ENCODE measurements around the gene TCF7L2.

Gene TCF7L2

GRCh38 chr10:113049881-113050280 lies 99.8 kb downstream of the TCF7L2 start:
- DNase-seq (ENCODE audit: extremely low read depth, low read depth), result no peak
- no peak overlapping the region for H3K4me3 ChIP-seq (replicated peaks; ENCODE audit: low read depth, low read length)
- no peak for TF ChIP-seq CTCF (IDR thresholded peaks at IDR 0.05; ENCODE audit: low read depth, low read length, missing control alignments)

- no peak for DNase-seq (ENCODE audit: extremely low read depth, low read depth)
- no peak overlapping the region for H3K4me3 ChIP-seq (replicated peaks; ENCODE audit: low read depth, low read length)
- TF ChIP-seq CTCF (IDR thresholded peaks at IDR 0.05; ENCODE audit: low read depth, low read length, missing control alignments), result peak; percentile 25
These were observed 102.2 kb downstream of the TCF7L2 start for GRCh38 chr10:113052076-113052830.

- no peak overlapping the region for H3K4me3 ChIP-seq (replicated peaks; ENCODE audit: low read depth, low read length)
- no peak for DNase-seq (ENCODE audit: extremely low read depth, low read depth)
- TF ChIP-seq CTCF (IDR thresholded peaks at IDR 0.05; ENCODE audit: low read depth, low read length, missing control alignments), result no peak
These were observed 103.0 kb downstream of the TCF7L2 start for GRCh38 chr10:113053091-113053490.

GRCh38 chr10:113053881-113054280 lies 103.8 kb downstream of the TCF7L2 start:
- TF ChIP-seq CTCF (IDR thresholded peaks at IDR 0.05; ENCODE audit: low read depth, low read length, missing control alignments), result no peak
- H3K4me3 ChIP-seq (replicated peaks; ENCODE audit: low read depth, low read length), result no peak overlapping the region
- no peak for DNase-seq (ENCODE audit: extremely low read depth, low read depth)

- no peak for TF ChIP-seq CTCF (IDR thresholded peaks at IDR 0.05; ENCODE audit: low read depth, low read length, missing control alignments)
- DNase-seq (ENCODE audit: extremely low read depth, low read depth), result no peak
- H3K4me3 ChIP-seq (replicated peaks; ENCODE audit: low read depth, low read length), result no peak overlapping the region
These were observed 105.4 kb downstream of the TCF7L2 start for GRCh38 chr10:113055458-113055857.

- no peak for DNase-seq (ENCODE audit: extremely low read depth, low read depth)
- no peak overlapping the region for H3K4me3 ChIP-seq (replicated peaks; ENCODE audit: low read depth, low read length)
- no peak for TF ChIP-seq CTCF (IDR thresholded peaks at IDR 0.05; ENCODE audit: low read depth, low read length, missing control alignments)
These were observed 106.0 kb downstream of the TCF7L2 start for GRCh38 chr10:113056030-113056429.

Data from HFF-Myc (cell line).